ENCODE data around the gene PEX1.
"Not testable (repeated sequence)": the region's sequence is repeated elsewhere in the genome, so short reads cannot be mapped to it uniquely, and the experiment has no call there.

Gene PEX1

DNA sequence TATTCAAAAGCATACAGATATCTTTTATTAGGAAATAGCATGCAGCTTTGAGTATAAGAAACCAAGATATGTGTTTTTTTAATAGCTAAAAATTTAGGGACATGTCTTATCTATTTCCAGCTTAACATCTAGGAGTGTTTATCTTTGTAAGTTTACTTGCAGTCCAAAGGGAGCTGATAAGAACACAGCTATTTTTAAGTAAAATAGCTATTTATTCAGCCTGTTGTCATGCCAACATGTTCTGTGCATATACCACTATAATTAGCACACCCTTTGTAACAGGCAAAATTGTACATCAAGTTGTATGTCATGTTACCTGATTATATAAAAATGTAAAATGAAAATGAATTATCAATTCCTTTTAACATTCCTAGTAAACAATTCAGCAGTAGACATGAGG lies 32.3 kb upstream of the PEX1 start:
- Histone ChIP-seq H3K9me3 (ENCODE audit: severe bottlenecking) (no peaks in the 10 kb centered on the region), H3K36me3 (peaks cover 25% of the 10 kb centered on the region), H3K27ac (no peak overlapping the region), H3K27me3 (ENCODE audit: insufficient read depth, low read depth, severe bottlenecking) (no peaks in the 10 kb centered on the region), H3K4me3 (ENCODE audit: low read depth, low read length) (no peak overlapping the region)
- DNase-seq, result no peak
- TF ChIP-seq, protein P1, sequence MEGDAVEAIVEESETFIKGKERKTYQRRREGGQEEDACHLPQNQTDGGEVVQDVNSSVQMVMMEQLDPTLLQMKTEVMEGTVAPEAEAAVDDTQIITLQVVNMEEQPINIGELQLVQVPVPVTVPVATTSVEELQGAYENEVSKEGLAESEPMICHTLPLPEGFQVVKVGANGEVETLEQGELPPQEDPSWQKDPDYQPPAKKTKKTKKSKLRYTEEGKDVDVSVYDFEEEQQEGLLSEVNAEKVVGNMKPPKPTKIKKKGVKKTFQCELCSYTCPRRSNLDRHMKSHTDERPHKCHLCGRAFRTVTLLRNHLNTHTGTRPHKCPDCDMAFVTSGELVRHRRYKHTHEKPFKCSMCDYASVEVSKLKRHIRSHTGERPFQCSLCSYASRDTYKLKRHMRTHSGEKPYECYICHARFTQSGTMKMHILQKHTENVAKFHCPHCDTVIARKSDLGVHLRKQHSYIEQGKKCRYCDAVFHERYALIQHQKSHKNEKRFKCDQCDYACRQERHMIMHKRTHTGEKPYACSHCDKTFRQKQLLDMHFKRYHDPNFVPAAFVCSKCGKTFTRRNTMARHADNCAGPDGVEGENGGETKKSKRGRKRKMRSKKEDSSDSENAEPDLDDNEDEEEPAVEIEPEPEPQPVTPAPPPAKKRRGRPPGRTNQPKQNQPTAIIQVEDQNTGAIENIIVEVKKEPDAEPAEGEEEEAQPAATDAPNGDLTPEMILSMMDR (IDR thresholded peaks at IDR 0.05; ENCODE audit: low read depth, low read length), result no peak

DNA sequence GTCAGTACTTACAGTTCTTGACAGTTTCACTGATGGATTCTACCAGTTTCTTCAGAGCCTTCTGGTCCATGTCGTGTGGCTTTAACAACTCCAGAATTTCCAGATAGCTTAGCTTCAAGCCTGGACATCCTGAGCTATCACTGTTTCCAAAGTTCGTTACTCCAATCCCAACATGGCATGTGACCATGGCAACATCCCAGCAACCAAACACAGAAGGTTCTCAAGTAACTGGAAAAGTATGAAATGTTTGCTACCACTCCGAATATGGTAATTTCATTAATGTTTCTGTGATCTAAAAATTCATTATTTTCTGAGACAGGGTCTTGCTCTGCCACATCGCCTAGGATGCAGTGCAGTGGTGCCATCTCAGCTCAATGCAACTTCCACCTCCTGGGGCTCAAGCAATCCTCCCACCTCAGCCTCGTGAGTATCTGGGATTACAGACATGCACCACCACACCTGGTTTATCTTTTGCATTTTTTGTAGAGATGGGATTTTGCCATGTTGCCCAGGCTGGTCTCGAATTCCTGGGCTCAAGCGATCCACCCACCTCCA lies 29.6 kb upstream of the PEX1 start:
- Histone ChIP-seq H3K27me3 (ENCODE audit: insufficient read depth, low read depth, severe bottlenecking) (no peaks in the 10 kb centered on the region), H3K9me3 (ENCODE audit: severe bottlenecking) (no peaks in the 10 kb centered on the region), H3K36me3 (peaks cover 18% of the 10 kb centered on the region), H3K27ac (no peak overlapping the region), H3K4me3 (ENCODE audit: low read depth, low read length) (no peak overlapping the region)
- TF ChIP-seq, protein P1 (IDR thresholded peaks at IDR 0.05; ENCODE audit: low read depth, low read length), result no peak
- no peak for DNase-seq

DNA sequence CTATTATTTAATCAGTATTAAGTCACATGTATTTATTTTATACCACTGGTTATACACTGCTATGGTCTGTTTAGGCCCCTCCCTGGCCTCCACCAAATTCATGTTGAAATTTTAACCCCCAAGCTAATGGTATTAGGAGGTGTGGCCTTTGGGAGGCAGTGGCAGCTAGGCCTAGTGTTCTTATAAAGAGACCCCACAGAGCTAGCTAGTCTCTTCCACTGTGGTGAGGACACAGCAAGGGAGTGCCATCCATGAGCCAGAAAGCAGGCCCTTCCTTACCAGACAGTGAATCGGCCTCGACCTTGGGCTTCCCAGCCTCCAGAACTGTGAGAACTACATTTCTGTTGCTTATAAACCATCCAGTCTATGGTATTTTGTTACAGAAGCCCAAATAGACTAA lies 28.9 kb upstream of the PEX1 start:
- TF ChIP-seq, protein P1 (IDR thresholded peaks at IDR 0.05; ENCODE audit: low read depth, low read length), result no peak
- no peak for DNase-seq

DNA sequence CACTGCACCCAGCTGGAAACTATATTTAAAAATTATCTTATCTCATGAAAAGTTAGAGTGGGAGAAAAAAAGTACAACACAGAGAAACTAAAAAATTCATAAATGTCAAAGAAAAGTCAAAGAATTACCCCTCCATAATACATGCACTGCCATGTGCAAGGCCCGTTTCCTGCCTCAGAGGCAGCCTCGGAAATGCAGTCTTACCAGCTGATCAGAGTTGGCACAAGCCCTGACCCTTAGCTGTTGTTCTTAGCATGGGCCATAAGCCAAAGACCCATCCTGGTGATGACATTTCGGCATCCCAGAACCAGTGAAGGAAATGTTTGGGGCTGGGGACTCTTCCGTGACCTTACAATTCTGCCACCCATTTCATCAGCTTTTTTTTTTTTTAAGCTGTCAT lies 21.9 kb upstream of the PEX1 start:
- TF ChIP-seq, protein P1 (IDR thresholded peaks at IDR 0.05; ENCODE audit: low read depth, low read length), result no peak
- Histone ChIP-seq H3K27me3 (ENCODE audit: insufficient read depth, low read depth, severe bottlenecking) (no peaks in the 10 kb centered on the region), H3K27ac (no peak overlapping the region), H3K9me3 (ENCODE audit: severe bottlenecking) (peaks cover 2% of the 10 kb centered on the region), H3K36me3 (no peaks in the 10 kb centered on the region), H3K4me3 (ENCODE audit: low read depth, low read length) (no peak overlapping the region)
- DNase-seq, result no peak

More for the DNA sequence above, 28.9 kb upstream of the PEX1 start:
- no peak overlapping the region for H3K27ac ChIP-seq
- no peak overlapping the region for H3K4me3 ChIP-seq (ENCODE audit: low read depth, low read length)
- H3K36me3 ChIP-seq, result peaks cover 14% of the 10 kb centered on the region
- no peaks in the 10 kb centered on the region for H3K27me3 ChIP-seq (ENCODE audit: insufficient read depth, low read depth, severe bottlenecking)
- H3K9me3 ChIP-seq (ENCODE audit: severe bottlenecking), result no peaks in the 10 kb centered on the region

DNA sequence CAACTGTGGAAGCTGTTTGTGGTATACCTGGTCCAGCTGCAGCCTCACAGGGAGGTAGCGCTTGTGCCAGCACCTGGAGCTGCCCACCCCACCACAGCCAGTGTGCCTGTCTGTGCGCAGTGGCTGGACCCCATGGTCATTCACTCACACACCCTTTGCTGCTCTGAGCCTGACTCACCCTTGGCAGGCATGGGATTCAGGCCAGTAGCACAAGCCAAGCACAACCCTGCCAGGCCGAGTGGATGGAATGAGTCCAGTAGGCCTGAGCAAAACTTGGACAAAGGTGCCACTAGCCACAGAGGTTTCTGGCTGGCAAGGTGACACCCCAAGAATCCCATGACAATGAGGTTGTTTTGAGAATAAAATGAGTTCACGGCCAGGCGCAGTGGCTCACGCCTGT lies 19.3 kb upstream of the PEX1 start:
- Histone ChIP-seq H3K36me3 (no peaks in the 10 kb centered on the region), H3K27me3 (ENCODE audit: insufficient read depth, low read depth, severe bottlenecking) (no peaks in the 10 kb centered on the region), H3K27ac (no peak overlapping the region), H3K4me3 (ENCODE audit: low read depth, low read length) (no peak overlapping the region), H3K9me3 (ENCODE audit: severe bottlenecking) (peaks cover 4% of the 10 kb centered on the region)
- TF ChIP-seq, protein P1 (IDR thresholded peaks at IDR 0.05; ENCODE audit: low read depth, low read length), result no peak
- no peak for DNase-seq

DNA sequence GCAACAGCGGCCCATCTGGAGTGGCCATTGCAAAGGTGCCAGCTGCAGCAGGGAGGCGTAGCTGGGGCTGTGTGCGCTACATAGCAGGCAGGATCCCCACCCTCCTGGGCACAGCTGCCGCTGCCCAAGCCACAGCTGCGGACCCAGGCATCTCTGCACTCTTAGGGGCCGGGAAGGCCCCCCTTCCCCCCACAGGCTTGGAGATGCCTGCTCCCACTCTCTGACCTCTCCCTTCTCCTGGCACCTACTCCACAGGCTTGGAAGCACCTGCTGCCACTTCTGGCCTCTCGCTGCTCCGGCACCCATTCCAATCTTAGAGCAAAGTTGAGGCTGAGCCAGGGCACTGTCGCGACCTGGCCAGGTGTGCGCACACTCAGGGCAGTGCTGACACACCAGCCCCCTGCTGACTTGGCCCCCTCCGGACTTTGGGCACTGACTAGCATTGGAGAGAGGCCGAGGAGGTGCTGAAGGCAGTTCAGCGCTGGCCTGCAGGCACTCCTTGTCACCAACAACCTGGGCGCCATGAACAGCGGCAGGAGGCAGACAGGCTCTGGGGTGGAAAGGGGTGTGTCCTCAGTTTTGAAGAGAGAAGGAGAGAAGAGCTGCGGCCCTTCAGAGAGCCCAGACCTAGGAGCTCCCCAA lies 18.7 kb upstream of the PEX1 start:
- TF ChIP-seq, protein P1 (IDR thresholded peaks at IDR 0.05; ENCODE audit: low read depth, low read length), result no peak
- H3K4me3 ChIP-seq (ENCODE audit: low read depth, low read length), result no peak overlapping the region
- H3K36me3 ChIP-seq, result no peaks in the 10 kb centered on the region
- H3K27ac ChIP-seq, result no peak overlapping the region
- no peaks in the 10 kb centered on the region for H3K27me3 ChIP-seq (ENCODE audit: insufficient read depth, low read depth, severe bottlenecking)
- no peak for DNase-seq
- H3K9me3 ChIP-seq (ENCODE audit: severe bottlenecking), result peaks cover 4% of the 10 kb centered on the region

DNA sequence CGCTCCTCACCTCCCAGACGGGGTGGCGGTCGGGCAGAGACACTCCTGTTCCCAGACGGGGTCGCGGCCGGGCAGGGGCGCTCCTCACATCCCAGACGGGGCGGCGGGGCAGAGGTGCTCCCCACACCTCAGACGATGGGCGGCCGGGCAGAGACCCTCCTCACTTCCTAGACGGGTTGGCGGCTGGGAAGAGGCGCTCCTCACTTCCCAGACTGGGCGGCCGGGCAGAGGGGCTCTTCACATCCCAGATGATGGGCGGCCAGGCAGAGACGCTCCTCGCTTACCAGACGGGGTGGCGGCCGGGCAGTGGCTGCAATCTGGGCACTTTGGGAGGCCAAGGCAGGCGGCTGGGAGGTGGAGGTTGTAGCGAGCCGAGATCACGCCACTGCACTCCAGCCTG lies 16.8 kb upstream of the PEX1 start:
- H3K27me3 ChIP-seq (ENCODE audit: insufficient read depth, low read depth, severe bottlenecking); H3K36me3 ChIP-seq; H3K27ac ChIP-seq; DNase-seq; H3K9me3 ChIP-seq (ENCODE audit: severe bottlenecking); H3K4me3 ChIP-seq (ENCODE audit: low read depth, low read length): not testable (repeated sequence)

DNA sequence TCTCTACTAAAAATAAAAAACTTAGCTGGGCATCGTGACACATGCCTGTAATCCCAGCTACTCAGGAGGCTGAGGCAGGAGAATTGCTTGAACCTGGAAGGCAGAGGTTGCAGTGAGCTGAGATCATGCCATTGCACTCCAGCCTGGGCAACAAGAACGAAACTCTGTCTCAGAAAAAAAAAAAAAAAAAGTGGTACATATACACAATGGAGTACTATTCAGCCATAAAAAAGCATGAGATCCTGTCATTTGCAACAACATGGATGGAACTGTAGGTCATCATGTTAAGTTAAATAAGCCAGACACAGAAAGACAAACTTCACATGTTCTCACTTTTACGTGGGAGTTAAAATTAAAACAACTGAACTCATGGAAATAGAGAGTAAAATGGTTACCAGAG lies 15.2 kb upstream of the PEX1 start:
- not testable (repeated sequence) for H3K27ac ChIP-seq; H3K9me3 ChIP-seq (ENCODE audit: severe bottlenecking); H3K4me3 ChIP-seq (ENCODE audit: low read depth, low read length); DNase-seq; H3K36me3 ChIP-seq; H3K27me3 ChIP-seq (ENCODE audit: insufficient read depth, low read depth, severe bottlenecking)

Data from WERI-Rb-1 (cell line).